ENCODE measurements around the gene EIF1AD.

- TF ChIP-seq, protein P1, sequence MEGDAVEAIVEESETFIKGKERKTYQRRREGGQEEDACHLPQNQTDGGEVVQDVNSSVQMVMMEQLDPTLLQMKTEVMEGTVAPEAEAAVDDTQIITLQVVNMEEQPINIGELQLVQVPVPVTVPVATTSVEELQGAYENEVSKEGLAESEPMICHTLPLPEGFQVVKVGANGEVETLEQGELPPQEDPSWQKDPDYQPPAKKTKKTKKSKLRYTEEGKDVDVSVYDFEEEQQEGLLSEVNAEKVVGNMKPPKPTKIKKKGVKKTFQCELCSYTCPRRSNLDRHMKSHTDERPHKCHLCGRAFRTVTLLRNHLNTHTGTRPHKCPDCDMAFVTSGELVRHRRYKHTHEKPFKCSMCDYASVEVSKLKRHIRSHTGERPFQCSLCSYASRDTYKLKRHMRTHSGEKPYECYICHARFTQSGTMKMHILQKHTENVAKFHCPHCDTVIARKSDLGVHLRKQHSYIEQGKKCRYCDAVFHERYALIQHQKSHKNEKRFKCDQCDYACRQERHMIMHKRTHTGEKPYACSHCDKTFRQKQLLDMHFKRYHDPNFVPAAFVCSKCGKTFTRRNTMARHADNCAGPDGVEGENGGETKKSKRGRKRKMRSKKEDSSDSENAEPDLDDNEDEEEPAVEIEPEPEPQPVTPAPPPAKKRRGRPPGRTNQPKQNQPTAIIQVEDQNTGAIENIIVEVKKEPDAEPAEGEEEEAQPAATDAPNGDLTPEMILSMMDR (conservative IDR thresholded peaks at IDR 0.05; ENCODE audit: low read depth, low read length): no peak
- TF ChIP-seq EZH2 (IDR thresholded peaks at IDR 0.05; ENCODE audit: low read length, unreplicated experiment) (no peak), EZH2phosphoT487 (IDR thresholded peaks at IDR 0.05; ENCODE audit: borderline replicate concordance, low read length) (no peak)
These were observed 11.2 kb upstream of the EIF1AD start for GRCh38 chr11:66012946-66013761.
